GM12892 (cell line): ENCODE results near the gene PRIMA1.

Experiments used
- POLR2A ChIP-seq: IDR thresholded peaks from 2 replicates; pipeline ENCODE4 v1.6.1; 2011; ENCODE audit warnings: low read depth, low read length, control low read depth
- POLR2AphosphoS5 ChIP-seq: IDR thresholded peaks from 2 replicates; pipeline ENCODE4 v1.6.1; 2011; ENCODE audit warnings: low read depth, low read length, control low read depth

DNA sequence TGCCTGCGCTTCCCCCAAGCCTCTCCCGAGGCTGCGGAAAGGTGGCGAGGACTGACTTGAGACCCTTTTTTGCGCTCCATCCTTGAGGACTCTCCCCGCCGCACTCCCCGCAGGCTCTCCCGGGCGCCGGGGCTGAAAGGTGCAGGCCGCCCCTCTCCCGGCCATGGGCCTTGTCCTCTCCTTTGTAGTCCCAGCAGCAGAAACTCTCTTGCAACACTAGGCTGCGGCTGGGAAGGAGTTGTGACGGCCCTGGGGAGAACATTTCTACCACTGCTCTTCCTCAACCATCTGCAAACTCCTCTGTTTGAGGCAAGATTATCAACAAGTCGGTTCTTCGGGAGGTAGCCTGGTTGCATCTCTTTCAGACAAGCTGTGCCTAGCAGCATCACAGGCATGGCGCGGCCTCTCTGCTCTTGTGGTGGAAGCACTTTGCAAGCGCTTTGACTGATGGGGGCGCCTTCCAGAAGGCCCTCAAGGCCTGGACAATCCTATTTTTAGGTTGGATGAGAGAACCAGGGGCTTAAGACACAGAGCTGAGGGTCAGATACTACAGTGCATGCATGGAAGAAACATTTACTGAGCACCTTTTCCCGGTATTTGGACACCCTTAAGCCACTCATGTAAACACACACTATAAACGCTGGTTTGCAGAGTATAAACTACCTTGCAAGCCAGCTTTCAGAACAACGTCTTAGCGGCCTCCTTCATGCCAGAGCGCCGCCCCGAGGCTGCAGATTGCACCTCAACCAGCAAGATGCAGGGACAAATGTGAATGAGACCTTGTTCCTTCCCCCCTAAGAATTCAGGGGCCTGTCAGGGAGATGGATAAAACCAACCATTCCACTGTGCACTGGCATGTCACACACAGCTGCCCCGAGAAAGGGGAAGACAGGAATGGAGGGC, 1.2 kb upstream of the PRIMA1 start:
- TF ChIP-seq POLR2A (no peak), POLR2AphosphoS5 (no peak)
